GM19455 (cell line): Measurements from ENCODE around the gene RPS6KA2.

ENCODE experiments used
- ATAC-seq: cut with Tn5 transposase; IDR thresholded peaks from one replicate; pipeline ENCODE4 v1.9.1; 2021; ENCODE audit not compliant: unreplicated experiment

RPS6KA2 gene

DNA sequence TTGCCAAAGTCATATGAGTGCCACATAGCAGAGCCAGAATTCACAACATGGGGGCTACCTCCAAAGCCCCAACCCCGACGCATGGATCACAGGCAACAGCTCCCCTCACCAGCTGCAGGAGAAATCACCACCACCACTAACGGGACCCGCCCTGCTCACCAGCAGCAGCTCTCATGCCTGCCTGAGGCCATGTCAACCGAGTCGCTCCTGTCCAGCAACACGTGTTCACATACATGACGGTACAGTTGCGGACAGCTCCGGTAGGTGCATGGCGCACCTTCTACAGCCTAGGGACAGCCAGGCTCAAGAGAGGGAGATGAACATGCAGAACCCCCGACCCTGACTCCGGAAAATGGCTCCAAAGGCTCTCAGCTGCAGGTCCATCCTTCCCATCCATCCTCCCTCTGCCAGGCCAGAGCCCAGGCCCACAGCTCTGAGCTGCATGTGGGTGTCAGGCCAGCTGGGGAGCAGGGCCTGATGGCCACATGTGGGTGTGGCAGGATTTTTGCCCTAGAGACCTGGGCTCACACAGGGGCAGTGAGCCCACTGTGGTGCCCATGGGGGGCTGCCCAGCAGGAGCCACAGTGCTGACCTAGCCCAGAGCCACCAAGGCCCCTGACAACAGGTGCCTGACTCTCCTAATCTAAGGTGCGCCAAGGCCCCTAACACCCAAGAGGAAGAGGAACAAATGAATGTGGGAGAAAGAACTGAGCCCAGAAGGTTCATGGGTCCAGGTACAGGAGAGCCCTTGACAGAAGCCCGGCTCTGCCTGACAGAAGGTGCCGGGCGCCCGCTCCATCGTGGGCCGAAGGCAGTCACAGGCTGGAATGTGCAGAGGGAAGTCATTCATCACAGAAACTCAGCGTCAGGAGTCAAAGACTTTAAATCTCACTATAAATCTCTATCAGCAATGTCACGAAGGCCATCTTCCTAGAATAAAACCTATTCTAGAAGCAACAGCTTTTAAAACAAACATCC, 10.5 kb downstream of the RPS6KA2 start:
- no peak for ATAC-seq

DNA sequence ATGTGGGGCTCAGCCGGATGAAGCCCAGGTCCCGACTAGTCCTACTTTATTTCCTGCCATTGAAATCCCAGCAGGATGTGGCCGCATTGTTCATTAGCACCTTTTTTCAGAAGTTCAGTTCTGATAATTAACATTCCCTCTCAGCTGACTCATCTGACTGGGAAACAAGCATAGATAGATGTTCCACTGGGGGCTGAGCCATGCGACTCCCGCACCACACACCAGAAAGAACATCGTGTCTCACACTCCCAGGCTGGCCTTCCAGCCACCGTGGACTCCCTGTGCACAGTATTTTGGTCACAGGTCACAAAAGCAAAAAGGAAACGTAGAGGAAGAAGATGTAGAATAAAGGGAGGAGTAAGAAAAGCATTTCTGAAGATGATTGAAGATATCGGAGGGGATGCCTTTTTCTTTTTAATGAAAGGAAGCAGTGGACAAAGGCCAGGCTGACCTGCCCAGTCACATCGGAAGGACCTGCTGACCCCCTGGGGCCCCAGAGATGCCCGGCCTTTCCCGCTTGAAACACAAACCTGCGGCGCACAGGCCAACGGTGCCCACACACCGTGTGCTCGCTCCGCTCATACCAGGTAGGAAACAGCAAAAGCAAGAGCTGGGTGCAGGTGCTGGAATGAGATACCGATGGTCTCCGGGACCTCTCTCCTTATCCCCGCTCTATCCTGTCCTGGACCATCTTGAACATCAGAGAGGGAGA, 11.8 kb downstream of the RPS6KA2 start:
- ATAC-seq, result no peak

DNA sequence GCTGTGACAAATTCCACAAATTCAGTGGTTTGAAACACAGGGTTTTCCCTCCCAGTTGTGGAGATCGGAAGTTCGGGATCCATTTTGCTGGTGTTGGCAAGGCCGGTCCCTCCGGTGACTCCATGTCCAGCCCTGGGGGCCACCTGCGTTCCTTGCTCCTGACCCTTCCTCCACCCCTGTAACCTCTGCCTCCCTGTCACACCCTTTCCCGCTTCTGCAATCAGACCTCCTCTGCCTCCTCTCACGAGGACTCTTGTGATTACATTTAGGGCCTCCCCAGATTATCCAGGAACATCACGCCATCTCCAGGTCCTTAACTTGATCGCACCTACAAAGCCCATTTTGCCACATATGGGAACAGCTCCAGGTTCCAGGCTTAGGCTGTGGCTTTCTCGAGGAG, 12.5 kb downstream of the RPS6KA2 start:
- ATAC-seq, result no peak

DNA sequence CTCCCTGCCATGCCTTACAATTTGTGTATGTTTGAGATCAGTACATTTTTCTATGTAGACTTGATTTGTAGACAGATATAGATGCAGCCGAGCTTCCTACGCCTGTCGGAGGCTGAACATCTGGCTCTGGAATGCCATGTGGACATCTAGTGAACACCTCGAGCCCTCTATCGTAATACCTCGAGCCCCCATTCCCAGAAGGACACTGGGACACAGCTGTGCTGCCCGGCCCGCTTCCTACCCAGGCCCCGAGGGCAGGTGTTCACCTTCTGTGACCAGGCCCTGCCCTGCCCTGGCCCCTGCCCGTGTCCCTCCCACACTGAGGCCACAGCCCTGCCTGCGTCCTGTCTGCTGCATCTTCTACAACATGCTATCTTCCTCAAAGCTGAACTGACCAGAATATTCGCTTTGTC, 12.9 kb downstream of the RPS6KA2 start:
- no peak for ATAC-seq

DNA sequence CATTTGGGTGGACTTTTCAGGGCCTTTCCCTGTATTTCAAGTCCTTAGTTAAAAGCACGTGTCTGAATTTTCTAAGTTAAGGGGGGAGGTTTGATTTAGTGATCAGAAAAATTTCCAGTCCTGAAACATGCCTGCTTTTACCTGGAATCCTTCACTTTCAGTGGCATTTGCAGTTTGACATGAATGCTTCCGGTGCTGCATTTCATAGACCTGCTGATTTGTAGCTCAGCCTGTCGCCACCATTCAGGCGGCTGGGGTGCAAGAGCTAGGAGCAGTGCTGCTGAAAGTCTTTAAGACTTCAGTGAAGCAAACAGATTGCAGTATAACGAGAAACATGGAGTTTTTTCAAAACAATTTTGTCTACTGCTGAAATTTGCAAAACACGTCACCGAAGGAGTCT, 14.0 kb downstream of the RPS6KA2 start:
- no peak for ATAC-seq

DNA sequence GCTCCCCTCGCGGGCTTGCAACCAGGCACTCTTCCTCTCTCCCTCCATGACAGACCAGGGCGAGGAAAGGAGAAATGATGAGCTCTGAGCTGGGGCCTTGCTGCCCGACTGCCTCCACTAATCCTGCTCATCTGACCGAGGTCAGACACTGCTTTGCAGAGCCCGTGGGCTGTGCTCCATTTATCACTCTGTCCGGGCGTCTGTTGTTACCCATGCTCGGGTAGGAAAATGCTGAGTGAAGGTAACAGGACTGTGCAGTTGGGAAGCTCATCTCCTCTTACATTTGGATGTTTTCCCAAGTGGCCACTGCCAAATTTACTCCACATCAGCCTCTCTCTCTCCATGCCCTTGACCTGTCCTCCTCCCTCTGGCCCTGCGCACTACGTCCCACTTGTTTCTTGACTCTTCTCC, 14.6 kb downstream of the RPS6KA2 start:
- ATAC-seq, result no peak

DNA sequence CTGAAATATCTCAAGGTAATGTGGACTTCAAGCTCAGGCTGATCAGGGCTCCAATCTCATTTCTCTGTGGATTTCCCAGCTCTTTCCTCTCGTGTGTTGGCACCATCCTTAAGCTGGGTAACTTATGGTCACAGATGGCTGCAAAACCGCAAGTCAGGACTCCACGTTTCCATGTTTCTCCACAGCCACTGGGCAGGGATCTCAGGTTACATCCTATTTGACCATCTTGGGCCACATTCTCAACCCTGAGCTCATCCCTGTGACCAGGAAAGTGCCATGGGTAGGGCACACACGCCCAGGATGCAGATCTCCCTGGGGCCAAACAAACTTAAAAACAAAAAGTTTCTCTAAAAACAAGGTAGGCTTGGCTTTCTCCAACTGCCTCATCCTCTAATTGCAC, 15.4 kb downstream of the RPS6KA2 start:
- no peak for ATAC-seq

DNA sequence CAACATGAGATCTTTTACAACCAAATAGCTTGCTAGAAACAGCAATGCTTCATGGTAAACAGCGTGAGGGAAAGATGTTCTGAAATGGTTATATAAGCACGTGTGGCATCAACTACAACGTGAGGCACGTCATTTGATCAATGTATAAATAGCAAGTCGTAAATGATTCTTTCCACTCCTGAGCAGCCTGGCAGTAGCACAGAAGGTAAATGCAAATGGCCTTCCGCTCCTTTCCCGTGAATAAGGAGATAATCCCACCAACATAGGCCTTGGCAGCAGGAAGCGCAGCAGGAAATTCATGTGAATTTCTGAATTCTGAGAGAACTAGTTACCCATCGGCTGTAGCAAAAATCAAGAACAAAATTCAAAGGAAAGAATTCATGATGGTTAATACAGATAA, 17.0 kb downstream of the RPS6KA2 start:
- ATAC-seq, result no peak

DNA sequence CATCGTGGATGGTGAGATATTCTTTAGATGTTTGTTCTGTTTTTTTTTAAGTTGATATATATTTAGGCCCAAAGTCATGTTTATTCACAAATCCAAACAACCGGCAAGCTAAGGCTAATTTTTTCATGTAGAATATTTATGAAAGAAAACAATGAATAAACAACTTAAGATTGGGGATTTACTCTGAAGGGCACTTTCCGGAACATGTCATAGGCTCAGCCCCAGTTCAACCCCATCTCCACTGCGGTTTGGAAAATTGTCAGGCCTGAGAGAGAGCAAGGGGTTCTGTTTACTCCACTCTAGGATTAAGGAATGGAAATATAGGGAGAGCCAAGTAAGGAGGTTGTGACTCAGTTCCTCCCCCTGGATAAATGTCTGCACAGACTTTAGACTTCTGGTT, 18.3 kb downstream of the RPS6KA2 start:
- no peak for ATAC-seq

DNA sequence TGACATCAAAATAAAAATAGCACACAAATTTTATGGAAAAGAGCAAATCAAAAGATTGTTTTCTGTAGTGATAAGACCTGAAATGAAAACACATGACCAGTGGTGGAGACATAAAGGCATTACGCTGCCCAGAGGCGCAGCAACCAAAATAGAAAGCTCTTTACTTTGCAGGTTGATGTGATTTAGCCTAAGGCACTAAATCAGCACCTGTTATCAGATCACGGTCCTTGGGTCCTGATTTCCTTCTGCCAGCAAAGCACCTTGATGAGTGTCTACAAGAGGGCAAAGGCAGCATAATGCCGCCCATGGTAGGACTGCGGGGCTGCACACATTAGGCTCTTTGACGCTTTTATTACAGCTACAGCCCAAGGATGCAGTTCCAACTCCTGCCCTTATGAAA, 21.3 kb downstream of the RPS6KA2 start:
- no peak for ATAC-seq

DNA sequence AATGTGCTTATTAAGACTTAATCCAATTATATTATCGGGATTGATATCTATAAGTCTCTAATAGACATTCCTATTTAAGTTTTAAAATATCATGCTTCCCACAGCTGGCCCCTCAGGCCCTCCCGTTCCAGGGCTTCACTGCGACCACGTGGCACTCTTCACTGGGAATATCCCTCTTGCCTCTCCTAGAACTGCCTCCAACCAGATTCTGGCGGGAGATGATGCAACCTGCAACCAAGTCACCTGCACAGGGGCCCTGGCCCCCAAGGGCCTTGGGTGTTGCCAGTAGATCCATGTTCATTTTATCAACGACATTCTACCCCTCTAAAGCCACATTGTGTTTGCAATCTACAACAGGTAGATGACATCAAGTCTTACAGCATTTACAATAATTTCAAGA, 22.1 kb downstream of the RPS6KA2 start:
- ATAC-seq, result no peak

DNA sequence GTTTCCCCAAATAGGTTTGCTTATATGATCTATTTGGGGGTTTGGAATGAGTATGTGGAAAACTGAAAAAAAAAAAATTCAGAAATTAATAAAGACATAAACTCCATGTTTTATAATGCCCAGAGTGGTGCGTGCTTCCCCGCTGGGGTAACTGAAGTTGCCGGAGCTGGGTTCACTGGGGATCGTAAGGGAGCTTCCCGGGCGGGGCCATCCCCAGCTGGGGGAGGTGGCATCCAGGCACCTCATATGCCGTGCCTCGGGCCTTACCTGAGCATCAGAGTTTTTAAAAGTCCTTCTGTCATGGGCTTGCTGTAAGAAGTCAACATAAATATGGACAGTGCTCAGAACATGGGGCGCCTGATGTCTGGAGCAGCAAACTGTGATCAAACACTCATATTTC, 22.7 kb downstream of the RPS6KA2 start:
- ATAC-seq, result no peak

DNA sequence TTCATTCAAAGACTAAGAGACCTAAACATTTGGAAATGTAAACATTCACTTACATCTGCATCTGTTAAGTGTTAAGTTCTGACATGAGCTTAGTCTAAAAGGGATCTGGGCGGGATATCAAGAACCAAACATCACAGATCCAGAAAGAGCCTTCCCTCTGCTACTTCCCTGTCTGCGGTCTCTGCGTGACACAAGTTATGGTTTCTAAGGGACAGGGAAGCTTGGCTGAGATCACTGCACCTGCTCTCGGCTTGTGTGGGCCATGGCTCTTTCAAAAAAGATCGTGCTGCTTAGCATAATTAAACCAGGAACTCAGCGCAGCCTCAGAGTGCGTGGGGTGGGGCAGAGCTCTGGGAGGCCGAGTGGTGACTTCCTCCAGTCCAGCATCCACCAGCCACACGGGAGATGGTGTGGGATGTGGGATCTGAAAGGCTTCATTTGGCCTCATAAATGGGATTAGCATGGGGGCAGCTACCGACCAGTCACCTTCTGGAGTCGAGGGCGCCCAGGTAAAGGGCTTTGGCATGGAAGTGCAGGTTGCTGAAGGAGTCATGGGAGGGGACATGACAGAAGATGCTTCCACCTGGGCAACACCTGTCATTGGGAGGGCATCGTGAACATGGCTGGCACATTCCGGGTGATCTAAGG, 23.9 kb downstream of the RPS6KA2 start:
- no peak for ATAC-seq

DNA sequence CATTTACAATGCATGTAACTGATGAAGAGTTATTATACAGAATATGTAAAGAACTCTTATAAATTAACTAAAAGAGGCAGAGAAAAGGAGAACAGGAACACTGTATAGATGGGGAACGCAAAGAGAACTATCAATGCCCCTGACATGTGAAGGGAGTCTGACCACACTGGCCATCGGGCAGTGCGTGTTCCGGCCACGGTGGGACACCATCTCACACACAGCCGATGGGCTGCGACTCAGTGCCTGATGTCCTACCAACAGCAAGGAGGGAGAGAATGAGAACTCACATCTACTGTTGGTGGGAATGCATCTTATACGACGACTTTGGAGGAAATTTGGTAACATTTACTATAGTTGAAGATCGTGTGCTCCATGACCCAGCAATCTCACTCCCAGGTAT, 25.1 kb downstream of the RPS6KA2 start:
- ATAC-seq, result no peak

DNA sequence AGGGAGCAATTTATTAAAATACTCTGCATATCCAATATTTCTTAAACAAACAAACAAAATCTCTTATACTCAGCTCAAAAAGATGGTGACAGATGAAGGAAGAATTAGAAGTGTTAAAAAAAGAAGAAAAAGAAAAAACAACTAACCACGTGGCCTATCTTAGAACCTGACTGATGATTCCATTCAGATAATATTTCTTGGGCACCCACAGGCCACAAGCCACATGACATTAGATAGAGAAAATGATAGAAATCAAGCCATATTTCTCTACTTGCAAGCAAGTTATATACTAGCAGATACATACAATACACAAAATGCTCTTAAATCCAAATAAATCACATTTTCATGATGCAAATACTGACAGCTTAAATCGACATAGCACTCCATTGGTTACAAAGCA, 26.1 kb downstream of the RPS6KA2 start:
- ATAC-seq, result no peak

DNA sequence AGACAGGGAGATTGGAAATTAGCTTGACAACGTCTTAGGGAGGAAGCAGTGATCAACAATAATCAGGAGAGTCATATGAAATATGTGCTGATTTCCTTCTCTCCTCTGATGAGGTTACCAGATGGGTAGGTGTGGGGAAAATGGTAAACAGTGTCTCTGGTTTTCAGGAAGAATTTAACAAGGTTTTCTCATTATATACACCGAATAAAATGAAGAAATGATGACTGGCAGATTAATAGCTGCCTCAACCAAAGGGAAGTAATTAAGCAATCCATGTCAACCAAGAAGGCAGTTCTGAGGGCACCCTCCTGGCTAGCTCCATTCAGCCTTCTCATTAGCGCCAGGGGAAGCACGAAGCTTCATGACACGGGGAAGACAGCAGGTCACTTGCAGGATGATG, 27.8 kb downstream of the RPS6KA2 start:
- ATAC-seq, result no peak

DNA sequence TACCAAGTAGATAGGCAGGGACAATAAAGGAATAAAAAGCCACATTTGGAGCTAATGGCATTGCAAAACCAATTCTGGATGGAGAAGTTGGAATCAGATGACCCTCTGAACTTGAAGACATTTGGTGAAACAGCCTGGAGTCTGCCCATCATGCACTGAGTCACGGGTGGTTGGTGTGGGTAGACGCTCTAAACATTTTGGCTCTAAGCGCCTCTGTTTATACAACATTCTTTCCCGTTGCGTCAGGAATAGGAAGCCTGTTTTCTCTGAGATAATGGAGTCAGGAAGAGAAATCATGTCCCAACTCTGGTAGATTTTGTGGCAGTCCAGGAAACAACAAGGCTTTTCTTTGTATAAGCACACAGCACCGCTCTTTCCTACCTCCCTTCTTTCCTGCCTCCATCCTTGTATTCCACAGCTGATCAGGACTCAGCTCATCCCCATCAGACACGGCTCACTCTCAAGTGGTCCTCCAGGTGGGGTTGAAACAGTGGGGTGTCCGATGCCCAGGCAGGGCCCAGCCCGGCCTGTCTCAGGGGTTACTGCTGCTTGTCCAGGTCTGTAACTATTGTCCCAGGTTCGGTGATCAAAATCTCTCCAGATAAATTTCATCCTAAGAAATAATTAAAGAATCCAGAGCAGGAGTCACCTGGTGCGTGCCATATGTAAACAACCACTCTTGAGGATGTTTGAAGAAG, 28.5 kb downstream of the RPS6KA2 start:
- ATAC-seq, result no peak

DNA sequence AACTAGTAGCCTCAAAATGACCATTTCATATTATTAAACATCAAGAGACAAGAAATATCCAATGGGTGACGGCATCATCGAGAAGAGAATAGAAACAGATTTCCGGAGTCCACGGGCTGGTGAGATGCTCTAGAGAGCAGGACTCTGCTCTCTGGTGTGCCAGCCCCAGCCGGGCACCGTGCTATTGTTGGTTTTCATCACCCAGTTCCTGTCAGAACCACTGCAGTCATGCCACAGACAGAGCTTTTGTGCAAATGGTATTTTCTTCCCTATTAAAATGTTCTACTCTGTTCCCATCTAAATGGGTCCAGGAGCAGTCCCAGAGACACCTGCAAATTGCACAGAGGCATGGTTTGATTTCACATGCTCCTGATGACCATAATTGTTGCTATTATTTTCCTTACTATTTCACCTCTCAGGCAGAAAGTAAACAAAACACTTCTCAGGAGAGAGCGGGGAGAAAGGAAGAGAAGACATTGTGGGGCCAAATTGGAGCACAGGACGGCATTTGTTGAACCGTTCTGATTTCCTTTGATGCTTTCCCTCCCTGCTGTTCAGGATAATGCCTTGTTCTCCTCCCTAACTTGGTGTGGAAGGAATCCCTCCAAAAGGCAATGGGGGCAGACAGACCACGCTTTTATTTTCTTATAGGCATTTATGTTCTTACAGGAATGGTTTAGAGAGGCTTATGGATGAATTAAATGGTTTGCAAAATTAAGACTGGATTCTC, 29.2 kb downstream of the RPS6KA2 start:
- no peak for ATAC-seq

DNA sequence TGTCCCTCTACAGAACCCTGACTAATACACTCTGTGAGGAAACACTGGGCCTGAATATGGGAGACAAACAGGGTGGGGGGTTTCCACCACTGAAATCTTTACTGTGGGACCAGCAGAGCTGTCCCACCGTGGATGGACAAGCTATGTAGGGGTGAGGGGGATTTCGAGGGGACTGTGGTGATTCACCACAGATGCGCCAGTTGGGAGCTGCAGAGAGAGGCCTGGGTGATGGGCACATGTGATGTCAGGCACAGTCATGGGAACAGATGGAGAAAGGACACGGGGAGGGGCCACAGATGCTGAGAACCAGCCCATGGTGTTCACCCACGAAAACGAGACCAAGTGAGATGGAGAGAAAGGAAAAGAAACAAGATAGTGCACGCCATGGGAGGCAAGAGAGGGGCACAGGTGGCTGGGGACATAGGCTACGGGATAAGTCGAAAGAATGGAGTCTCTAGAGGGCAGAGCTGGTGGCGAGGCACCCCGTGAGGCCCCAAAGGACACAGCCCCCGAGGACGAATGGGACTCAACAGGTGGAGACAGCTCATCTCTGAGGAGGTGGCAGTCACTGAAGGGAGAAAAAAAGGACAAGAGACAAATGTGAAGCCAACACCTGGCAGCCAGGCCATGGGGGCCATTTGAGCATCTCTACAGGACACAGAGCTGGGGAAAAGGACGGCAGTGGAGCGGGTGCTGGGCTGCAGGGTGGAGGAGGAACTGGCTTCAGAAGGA, 30.1 kb downstream of the RPS6KA2 start:
- no peak for ATAC-seq

DNA sequence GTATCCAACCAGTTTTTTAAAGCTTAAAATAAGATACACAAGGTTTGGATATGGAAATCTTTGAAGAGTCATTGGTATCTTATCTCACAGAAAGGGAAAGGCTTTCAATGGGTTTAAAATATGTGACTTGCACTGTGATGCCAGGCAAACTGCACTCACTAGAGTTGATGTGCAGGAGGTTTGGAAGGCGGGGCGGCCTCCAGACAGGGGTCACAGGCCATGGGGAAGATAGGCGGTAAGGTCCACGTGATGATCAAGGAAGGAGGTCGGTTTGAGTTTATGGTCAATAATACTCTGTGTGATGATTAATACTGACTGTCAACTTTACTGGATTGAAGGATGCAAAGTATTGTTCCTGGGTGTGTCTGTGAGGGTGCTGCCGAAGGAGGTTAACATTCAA, 31.1 kb downstream of the RPS6KA2 start:
- no peak for ATAC-seq
